Kidney capillary endothelial cell (primary cell): ENCODE measurements around the gene WDR43.
A peak's percentile ranks its signal among the peaks of the same experiment; 100 is the strongest.

Source experiments
- DNase-seq: peaks from one replicate; pipeline ENCODE4 v3.0.0-alpha.2; 2018; ENCODE audit warnings: low spot score

Gene WDR43, protein sequence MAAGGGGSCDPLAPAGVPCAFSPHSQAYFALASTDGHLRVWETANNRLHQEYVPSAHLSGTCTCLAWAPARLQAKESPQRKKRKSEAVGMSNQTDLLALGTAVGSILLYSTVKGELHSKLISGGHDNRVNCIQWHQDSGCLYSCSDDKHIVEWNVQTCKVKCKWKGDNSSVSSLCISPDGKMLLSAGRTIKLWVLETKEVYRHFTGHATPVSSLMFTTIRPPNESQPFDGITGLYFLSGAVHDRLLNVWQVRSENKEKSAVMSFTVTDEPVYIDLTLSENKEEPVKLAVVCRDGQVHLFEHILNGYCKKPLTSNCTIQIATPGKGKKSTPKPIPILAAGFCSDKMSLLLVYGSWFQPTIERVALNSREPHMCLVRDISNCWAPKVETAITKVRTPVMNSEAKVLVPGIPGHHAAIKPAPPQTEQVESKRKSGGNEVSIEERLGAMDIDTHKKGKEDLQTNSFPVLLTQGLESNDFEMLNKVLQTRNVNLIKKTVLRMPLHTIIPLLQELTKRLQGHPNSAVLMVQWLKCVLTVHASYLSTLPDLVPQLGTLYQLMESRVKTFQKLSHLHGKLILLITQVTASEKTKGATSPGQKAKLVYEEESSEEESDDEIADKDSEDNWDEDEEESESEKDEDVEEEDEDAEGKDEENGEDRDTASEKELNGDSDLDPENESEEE

DNA sequence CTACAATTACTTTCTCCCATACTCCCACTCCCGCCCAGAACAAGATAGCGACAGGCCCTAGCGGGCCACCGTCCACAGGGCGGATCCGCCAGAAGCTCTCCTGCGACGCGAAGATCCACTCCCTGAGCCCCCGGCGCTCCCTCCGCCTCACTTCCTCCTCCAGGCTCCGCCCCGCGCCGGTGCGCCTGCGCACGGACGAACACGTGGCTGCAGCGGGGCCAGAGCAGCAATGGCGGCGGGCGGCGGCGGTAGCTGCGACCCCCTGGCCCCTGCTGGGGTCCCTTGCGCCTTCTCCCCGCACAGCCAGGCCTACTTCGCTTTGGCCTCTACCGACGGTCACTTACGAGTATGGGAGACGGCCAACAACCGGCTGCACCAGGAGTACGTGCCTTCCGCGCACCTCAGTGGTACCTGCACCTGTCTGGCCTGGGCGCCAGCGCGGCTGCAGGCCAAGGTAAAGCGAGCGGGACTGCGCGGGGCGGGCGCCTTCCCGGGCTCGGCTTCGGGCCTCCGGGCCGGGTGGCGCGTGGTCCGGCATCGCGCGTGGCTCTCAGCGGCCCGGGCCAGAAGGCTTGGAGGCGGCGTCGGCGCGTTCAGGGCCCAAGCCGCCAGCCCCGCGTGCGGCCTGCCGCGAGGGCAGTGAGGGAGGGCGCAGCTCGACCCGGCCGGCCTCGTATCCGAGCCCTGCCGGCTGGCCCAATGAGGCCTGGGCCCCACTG, at the start of gene WDR43:
Gene WDR43 (plus strand): TSS at position 198 of the 719 bp plus-strand sequence. CDS start 32 bp downstream, at position 230.
- DNase-seq, result peak; percentile 99

DNA sequence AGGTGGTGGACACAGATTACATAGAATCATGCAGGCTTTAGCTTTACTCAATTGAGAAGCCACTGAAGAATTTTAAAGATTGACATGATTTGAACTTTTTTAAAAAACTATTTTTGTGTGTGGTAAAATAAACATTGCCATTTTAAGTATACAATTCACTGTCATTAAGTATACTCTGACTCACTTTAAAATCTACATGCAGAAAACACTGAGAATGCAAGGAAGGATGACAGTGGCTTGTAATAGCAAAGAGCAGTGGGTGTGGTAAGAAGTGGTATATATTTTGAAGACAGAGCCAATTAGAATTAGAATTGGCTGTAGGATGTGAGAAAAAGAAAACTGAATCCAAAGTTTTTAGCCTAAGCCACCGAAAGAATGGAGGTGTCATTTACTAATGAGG, 39.3 kb upstream of the WDR43 start:
- DNase-seq, result no peak

DNA sequence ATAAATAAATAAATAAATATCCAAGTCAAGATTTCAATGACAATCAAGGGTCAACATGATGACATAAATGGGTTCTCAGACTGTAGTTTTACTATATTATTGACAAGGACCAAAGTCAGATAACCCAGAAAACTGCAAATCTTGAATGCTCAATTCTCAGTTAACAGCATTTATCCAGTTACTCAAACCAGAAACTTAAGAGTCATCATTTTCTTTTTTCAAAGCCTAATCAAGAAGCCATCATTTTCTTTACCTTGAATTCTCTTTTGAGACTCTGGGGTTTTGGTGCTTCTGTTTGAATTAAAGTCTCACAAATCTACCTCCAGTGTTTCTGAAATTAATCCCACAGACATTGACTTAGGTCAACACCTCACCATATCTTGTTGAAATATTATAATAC, 38.5 kb upstream of the WDR43 start:
- DNase-seq, result no peak

DNA sequence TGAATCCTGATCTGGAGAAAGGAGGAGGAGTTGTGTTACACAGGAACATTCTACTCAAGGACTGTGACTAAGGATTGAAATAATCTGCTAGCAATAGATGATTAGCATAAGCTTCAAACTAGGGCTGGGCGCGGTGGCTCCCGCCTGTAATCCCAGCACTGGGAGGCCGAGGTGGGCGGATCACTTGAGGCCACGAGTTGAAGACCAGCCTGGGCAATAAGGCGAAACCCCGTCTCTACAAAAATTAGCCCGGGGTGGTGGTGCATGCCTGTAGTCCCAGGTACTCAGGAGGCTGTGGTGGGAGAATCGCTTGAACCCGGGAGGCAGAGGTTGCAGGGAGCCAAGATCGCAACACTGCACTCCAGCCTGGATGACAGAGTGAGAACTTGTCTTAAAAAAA, 25.9 kb upstream of the WDR43 start:
- DNase-seq, result no peak

DNA sequence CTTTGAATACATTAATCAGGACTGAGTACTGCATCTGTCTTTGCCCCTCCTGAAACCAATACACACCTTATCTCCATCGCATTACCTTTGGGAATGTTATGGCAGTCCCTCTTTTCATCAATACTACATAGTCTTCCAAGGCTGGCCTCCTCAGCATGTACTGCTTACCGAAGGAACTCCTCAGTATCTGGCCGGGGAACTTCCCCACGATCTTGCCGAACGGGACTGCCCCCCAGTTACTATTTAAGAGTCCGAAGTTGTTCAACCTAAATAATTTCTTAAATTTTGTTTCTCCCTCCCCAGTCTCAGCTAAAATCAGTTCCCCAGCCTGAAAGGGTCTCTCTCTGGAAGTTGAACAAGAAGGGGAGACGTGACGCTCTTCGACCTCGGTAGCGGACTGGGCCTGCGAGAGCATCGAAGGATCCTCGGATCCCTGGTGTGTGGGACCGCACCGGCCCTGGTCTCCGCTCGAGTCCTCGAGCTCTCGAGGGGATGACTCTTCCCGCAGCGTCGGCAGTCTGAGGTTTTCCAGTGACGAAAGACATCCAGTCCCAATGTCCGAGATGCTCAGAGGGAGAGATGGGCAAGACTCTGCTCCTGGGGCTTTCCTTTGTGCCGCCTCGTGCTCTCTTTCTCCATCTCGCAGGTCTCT, 24.8 kb upstream of the WDR43 start:
- DNase-seq, result peak; percentile 2

DNA sequence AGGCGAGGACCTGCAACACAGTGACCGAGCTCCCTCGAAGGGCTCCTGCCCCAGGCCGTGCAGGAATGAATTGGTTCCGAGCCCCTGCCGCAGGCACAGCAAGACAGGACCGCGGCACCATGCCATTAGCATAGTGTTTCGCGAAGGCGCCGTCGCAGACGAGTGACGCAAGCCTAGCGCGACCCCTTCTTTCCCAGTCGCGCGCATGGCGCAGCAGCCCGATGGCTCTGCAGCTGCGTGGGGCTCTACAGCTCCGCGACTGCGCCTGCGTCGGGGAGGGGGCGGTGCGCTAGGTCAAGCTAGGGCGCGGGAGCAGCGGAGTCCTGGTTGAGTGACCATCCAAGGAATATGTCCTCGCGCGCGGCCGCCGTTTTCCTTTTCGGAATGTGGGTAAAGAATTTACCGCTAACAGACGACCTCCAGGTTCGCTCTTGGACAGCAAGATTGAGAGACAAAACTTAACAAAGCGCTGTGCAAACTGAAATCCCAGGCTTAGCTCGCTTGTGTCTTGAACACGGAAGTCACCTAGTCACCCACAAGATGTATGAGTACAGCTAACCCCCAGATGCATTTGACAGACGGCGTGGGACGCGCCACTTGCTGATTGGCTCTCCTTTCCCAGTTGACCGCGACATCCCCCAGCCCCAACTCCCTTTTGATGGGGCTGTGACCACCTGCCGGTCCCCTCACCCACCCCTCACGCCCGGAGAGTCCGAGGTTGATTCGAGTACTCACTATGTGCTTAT, 24.1 kb upstream of the WDR43 start, which contains the start of gene TRMT61B:
Gene TRMT61B (minus strand): TSS at position 164 of the 746 bp plus-strand sequence. CDS start 32 bp downstream, at position 132.
- peak; percentile 96 for DNase-seq

DNA sequence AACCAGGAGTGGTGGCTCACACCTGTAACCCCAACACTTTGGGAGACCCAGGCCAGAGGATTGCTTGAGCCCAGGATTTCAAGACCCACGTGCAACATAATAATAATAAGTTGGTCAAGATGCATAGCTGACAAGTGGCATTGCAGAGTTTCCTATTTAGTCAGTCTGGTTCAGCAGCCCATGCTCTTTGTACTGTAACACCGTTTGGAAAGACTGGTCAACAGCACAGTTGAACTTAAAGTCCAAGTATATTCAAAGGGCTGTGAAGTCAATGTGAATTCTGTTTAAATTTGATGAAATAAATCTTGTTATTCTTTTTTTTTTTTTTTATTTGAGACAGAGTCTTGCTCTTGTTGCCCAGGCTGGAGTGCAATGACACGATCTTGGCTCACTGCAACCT, 22.8 kb upstream of the WDR43 start:
- DNase-seq, result no peak

DNA sequence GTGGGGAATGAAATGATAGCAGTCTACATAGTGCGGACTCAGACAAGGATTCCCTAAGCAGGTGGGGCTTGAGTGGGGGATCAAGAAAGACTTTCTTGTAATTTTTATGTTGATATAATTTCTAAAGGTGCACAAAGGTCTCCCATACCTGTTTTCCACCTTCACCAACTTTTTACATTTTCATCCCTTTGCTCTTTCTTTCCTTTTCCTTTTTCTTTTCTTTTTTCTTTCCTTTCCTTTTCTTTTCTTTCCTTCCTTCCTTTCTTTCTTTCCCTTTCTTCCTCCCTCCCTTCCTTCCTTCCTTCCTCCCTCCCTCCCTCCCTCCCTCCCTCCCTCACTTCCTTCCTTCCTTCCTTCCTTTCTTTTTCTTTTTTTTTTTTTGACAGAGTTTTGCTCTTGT, 14.3 kb upstream of the WDR43 start:
- DNase-seq, result no peak

DNA sequence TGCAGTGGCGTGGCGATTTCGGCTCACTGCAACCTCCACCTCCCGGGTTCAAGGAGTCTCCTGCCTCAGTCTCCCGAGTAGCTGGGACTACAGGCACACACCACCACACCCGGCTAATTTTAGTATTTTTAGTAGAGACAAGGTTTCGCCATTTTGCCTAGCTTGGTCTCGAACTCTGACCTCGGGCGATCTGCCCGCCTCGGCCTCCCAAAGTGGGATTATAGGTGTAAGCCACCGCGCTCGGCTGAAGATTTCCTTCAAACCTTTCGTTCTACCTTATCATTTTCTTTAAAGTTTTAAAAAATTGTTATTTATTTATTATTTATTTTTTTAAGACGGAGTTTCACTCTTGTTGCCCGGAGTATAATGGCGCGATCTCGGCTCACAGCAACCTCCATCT, 979 bp upstream of the WDR43 start:
- DNase-seq, result no peak

DNA sequence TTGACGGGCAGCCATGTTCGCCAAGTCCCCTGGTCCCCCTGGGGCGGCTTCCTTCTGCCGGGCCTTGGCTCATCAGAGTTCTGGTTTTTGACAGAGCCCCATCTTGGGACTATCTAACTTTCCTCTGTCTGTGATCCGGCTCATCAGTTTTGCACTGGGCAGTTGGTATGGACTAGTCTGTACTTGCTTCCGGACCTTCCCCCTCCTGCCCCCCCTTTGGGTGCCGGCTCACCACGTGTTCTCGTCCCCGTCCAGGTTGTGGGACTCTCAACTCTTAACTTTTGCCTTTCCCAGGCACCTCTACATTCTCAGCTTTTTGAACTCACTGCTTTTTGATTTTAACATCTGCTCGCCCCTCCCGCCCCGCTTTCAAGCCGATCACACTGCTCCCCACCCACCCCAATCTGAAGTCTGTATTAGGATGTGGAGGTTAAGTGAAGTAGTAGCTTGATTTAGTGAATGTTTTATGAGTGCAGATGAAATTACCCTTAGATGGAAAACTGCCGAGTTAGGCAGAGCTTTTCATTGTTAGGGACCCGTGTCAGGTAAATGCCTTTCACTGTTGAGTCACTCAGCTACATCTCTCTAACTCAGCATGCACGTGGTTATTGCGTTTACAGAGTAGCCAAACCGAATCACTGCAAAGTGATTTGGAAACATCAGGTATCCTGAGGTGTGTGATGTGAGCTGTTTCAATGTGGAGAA, 874 bp downstream of the WDR43 start:
- DNase-seq, result peak; percentile 51

DNA sequence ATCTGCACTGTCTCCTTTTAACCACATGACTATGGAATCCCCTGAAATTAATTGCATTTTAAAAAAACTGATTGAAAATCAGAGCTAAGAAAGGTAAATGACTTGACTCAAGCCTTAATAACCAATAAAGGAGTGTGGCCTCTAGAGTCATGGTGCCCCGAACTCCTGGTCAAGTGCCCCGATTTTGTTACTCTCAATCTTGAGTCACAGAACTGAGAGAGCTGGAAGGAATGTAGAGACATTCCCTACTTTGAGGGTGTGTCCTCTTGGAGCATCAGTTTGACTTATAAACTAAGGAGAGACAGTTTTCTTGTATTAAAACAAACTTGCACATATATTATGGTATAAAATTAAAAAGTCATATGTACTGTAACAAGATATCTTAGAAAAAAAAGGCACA, 2.4 kb downstream of the WDR43 start:
- no peak for DNase-seq

DNA sequence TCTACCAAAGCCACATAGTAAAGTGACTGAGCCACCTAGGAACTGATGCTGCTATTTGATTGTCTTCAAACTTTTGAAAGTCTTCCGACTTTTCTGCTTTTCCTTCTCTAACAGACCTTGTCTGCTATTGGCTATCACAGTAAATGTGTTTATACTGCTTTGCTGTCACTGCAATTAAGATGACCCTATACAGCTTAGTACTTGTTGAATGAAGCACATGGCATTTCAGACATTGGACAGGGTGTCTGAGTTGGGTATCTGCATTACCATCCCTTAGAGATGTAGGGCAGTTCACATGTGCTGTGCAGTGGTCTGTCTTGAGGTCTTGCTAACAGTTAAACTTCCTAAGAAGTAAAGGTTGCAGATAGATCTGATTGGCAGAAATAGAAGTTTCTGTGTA, 3.6 kb downstream of the WDR43 start:
- no peak for DNase-seq

DNA sequence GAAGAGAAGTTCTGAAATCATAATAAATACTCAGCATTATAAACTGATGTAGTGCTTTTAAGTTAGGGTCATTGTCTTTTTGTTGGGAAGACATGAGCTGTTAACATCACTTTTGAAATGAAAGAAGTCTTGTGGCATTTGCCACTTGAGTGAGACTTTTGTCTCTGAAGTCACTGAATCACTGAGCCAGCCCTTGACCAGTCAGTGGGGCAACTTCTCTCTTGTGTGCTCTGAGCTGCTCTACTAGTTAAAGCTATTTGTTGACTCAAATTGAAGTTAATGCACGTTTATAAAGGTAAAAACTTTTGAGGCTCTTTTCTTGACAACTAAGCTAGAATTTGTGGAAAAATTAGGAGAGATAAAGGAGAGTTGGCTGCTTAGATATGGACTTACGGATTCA, 6.7 kb downstream of the WDR43 start:
- DNase-seq, result no peak

DNA sequence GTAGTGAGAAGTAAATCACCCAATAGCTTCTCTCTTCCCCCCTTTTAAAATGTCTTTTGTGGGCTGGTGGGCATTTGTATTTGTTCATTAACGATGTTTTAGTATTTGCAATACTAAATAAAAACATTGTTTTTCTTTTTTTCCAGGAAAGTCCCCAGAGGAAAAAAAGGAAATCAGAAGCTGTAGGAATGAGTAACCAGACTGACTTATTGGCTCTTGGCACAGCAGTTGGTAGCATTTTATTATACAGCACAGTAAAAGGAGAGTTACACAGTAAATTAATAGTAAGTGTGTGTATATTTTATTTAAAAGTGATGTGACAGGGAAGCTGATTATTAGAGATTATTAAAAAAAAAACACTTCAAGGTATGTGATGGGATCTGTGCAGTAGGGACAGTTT, 7.4 kb downstream of the WDR43 start:
- no peak for DNase-seq

DNA sequence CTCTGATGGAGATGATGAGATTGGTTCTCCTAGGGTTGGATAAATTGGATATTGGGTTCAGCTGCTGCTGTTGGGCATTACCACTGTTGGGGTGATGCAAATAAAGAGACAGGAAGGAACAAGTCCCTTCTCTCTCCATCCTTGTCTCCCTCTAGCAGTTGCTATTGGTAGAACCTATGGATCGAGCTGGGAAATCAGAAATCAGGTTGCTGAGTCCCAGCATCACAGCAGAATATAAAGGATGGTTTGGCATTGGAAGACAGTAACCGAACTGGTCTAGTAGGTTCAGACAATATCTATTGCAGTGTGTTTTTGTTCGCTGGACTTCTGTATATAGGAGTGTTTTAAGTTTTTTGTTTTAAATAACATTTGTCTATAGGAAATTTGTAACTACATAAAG, 8.1 kb downstream of the WDR43 start:
- DNase-seq, result no peak

DNA sequence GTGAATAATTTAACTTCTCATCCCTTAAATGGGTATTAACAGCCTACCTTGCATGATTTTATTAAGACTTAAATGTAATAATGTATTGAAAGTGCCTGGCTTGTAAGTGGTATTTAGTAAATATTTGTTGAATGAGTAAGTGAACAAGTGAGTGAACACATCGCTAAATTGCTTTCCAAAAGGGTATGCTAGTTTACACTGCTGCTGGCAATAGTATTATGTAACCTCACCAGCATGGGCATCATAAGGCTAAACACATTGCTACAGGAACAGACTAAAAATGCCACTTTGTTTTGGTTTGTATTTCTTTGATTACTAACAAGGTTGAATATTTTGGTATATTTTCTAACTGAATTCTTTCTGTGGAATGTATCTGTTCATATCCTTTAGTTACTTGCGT, 9.8 kb downstream of the WDR43 start:
- no peak for DNase-seq

DNA sequence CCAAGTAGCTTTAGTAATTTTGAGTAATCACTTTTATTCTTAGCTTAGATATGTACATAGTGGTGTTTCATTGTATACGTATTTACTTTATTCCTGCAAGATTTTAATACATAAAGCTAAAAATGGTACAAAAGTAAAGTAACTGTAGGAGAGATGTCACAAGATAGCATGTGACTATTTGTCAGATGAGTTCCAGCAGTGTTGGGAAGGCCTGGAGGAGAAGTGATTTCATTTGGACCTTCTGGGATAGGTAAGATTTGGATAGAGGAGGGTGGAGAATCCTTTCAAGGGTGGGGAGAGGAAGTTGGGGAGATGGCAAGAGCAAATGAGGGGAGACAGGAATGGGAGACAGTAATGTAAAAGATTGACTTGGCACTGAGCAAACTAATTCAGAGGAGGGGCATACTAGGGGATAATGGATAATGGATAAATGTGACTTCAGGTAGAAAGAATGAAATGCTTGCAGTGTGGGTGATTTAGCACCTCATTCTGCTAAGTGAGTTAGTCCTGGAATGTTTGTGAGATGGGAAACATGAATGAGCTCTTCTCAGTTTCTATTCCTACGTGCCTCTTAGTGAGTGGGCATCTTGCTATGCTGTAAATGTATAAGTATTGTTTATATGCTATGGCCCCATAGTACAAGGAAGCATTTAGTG, 10.5 kb downstream of the WDR43 start:
- DNase-seq, result no peak

DNA sequence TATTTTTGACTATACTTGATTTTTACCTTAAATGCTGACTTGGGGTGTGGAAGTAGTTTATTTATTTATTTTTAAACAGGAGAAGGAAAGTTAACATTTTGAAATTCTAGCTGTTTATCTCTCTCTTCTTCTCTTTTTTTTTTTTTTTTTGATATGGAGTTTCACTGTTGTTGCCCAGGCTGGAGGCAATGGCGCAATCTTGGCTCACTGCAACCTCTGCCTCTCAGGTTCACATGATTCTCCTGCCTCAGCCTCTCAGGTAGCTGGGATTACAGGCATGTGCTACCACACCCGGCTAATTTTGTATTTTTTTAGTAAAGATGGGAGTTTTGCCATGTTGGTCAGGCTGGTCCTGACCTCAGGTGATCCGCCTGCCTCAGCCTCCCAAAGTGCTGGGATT, 11.1 kb downstream of the WDR43 start:
- DNase-seq, result no peak

DNA sequence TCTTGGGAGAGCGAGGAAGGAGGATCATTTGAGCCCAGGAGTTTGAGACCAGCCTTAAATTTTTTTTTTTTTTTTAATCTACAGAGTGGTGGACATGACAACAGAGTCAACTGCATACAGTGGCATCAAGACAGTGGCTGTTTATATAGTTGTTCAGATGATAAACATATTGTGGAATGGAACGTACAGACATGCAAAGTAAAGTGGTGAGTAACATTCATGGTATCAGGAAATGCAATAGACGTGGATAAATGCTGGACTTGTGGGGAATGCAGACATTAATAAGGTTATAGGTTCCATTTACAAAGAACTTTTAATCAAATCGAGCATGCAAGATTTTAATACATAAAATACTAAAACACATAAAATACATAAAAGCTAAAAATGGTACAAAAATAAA, 11.9 kb downstream of the WDR43 start:
- no peak for DNase-seq

DNA sequence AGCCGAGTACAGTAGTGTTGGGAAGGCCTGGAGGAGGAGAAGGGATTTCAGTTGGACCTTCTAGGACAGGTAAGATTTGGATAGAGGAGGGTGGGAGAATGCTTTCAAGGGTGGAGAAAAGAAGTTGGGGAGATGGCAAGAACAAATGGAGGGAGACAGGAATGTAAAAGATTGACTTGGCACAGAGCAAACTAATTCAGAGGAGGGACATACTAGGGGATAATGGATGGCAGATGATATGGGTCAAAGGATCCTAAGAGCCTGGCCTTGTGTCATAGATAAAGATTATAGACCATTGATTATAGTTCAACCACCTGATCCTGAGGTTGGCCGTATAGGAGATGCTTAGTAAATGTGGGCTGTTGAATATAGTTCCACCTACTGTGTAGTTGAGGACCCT, 12.4 kb downstream of the WDR43 start:
- DNase-seq, result no peak

DNA sequence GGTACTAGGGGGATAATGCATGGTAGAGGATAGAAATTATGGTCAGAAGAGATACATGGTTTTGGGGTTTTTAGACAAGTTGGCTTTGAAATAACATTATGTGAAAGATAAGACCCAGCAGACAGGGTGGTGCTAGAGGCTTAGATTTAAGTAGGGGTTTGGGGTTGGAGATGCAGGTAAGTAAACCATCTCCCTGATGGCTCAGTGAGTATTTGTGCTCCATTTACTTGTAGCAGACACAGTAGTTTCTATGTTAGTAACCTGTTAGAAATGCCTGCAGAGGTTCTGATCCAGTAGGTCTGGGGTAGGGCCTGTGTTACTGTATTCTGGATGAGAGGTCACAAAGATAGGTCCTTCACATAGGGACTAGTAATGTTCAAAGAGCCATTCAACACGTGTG, 13.7 kb downstream of the WDR43 start:
- DNase-seq, result no peak
